IPS-15b (cell line): ENCODE measurements around the gene SPRYD7.
"Not testable (repeated sequence)": the region's sequence is repeated elsewhere in the genome, so short reads cannot be mapped to it uniquely, and the experiment has no call there.

Experiments
- H3K27me3 ChIP-seq: one replicate; pipeline ENCODE4 v1.6.1; 2013; ENCODE audit warnings: low read length; ENCODE audit not compliant: control insufficient read depth, insufficient read depth
- H3K36me3 ChIP-seq: one replicate; pipeline ENCODE4 v1.6.1; 2013; ENCODE audit warnings: low read length; ENCODE audit not compliant: control insufficient read depth, insufficient read depth
- H3K4me1 ChIP-seq: one replicate; pipeline ENCODE4 v1.6.1; 2013; ENCODE audit warnings: mild to moderate bottlenecking, low read length; ENCODE audit not compliant: control insufficient read depth, insufficient read depth
- H3K4me3 ChIP-seq: one replicate; pipeline ENCODE4 v1.5.1; 2013; ENCODE audit warnings: low read depth, low read length
- H3K9ac ChIP-seq: one replicate; pipeline ENCODE4 v1.6.1; 2013; ENCODE audit warnings: low read depth, mild to moderate bottlenecking, low read length
- H3K9me3 ChIP-seq: one replicate; pipeline ENCODE4 v1.6.1; 2013; ENCODE audit warnings: mild to moderate bottlenecking, low read length; ENCODE audit not compliant: control insufficient read depth, insufficient read depth

The SPRYD7 gene

GRCh38 chr13:49953560-49953959 is 17.4 kb upstream of the SPRYD7 start:
- no peak overlapping the region for H3K9ac ChIP-seq
- H3K36me3 ChIP-seq: no peaks in the 10 kb centered on the region
- H3K9me3 ChIP-seq: no peaks in the 10 kb centered on the region
- no peaks in the 10 kb centered on the region for H3K27me3 ChIP-seq
- no peaks in the 10 kb centered on the region for H3K4me1 ChIP-seq
- no peak overlapping the region for H3K4me3 ChIP-seq

GRCh38 chr13:49951754-49952535 is 15.8 kb upstream of the SPRYD7 start:
- Histone ChIP-seq H3K4me1 (no peaks in the 10 kb centered on the region), H3K27me3 (no peaks in the 10 kb centered on the region), H3K36me3 (no peaks in the 10 kb centered on the region), H3K9me3 (no peaks in the 10 kb centered on the region), H3K9ac (no peak overlapping the region), H3K4me3 (no peak overlapping the region)

- not testable (repeated sequence) for H3K27me3 ChIP-seq, H3K36me3 ChIP-seq, H3K4me3 ChIP-seq, H3K4me1 ChIP-seq, H3K9ac ChIP-seq, H3K9me3 ChIP-seq
These were observed 12.7 kb upstream of the SPRYD7 start for GRCh38 chr13:49948777-49949270.

- peaks cover 3% of the 10 kb centered on the region for H3K27me3 ChIP-seq
- H3K36me3 ChIP-seq: no peaks in the 10 kb centered on the region
- H3K9ac ChIP-seq: no peak overlapping the region
- no peaks in the 10 kb centered on the region for H3K4me1 ChIP-seq
- no peak overlapping the region for H3K4me3 ChIP-seq
- H3K9me3 ChIP-seq: no peaks in the 10 kb centered on the region
These were observed 3.2 kb upstream of the SPRYD7 start for GRCh38 chr13:49939321-49939720.

- no peak overlapping the region for H3K4me3 ChIP-seq
- no peaks in the 10 kb centered on the region for H3K36me3 ChIP-seq
- H3K9ac ChIP-seq: no peak overlapping the region
- no peaks in the 10 kb centered on the region for H3K4me1 ChIP-seq
- no peaks in the 10 kb centered on the region for H3K9me3 ChIP-seq
- H3K27me3 ChIP-seq: peaks cover 3% of the 10 kb centered on the region
These were observed 2.8 kb upstream of the SPRYD7 start for GRCh38 chr13:49938921-49939320.

- peaks cover 3% of the 10 kb centered on the region for H3K27me3 ChIP-seq
- no peak overlapping the region for H3K4me3 ChIP-seq
- no peaks in the 10 kb centered on the region for H3K36me3 ChIP-seq
- H3K9me3 ChIP-seq: no peaks in the 10 kb centered on the region
- H3K9ac ChIP-seq: no peak overlapping the region
- no peaks in the 10 kb centered on the region for H3K4me1 ChIP-seq
These were observed 2.2 kb upstream of the SPRYD7 start for GRCh38 chr13:49938314-49938713.

- Histone ChIP-seq H3K4me3 (peak overlapping the region; percentile 89), H3K9ac (no peak overlapping the region), H3K9me3 (no peaks in the 10 kb centered on the region), H3K27me3 (peaks cover 3% of the 10 kb centered on the region), H3K36me3 (no peaks in the 10 kb centered on the region), H3K4me1 (no peaks in the 10 kb centered on the region)
These were observed 781 bp upstream of the SPRYD7 start for GRCh38 chr13:49936968-49937273.

- H3K27me3 ChIP-seq: peaks cover 3% of the 10 kb centered on the region
- peak overlapping the region; percentile 83 for H3K4me3 ChIP-seq
- no peaks in the 10 kb centered on the region for H3K9me3 ChIP-seq
- H3K4me1 ChIP-seq: no peaks in the 10 kb centered on the region
- H3K36me3 ChIP-seq: no peaks in the 10 kb centered on the region
- H3K9ac ChIP-seq: peak overlapping the region; percentile 50
These were observed 717 bp downstream of the SPRYD7 start for GRCh38 chr13:49935171-49936074.

GRCh38 chr13:49933511-49933910 is 2.6 kb downstream of the SPRYD7 start:
- no peaks in the 10 kb centered on the region for H3K36me3 ChIP-seq
- H3K9me3 ChIP-seq: no peaks in the 10 kb centered on the region
- no peak overlapping the region for H3K9ac ChIP-seq
- H3K4me3 ChIP-seq: no peak overlapping the region
- H3K4me1 ChIP-seq: no peaks in the 10 kb centered on the region
- peaks cover 3% of the 10 kb centered on the region for H3K27me3 ChIP-seq

- Histone ChIP-seq H3K9me3 (no peaks in the 10 kb centered on the region), H3K4me3 (no peak overlapping the region), H3K9ac (no peak overlapping the region), H3K27me3 (peaks cover 3% of the 10 kb centered on the region), H3K4me1 (no peaks in the 10 kb centered on the region), H3K36me3 (no peaks in the 10 kb centered on the region)
These were observed 3.3 kb downstream of the SPRYD7 start for GRCh38 chr13:49932868-49933267.

GRCh38 chr13:49932066-49932465 is 4.1 kb downstream of the SPRYD7 start:
- Histone ChIP-seq H3K36me3 (no peaks in the 10 kb centered on the region), H3K9me3 (no peaks in the 10 kb centered on the region), H3K4me1 (no peaks in the 10 kb centered on the region)

GRCh38 chr13:49927755-49928154 is 8.4 kb downstream of the SPRYD7 start:
- H3K36me3 ChIP-seq: peaks cover 2% of the 10 kb centered on the region
- no peaks in the 10 kb centered on the region for H3K9me3 ChIP-seq
- no peaks in the 10 kb centered on the region for H3K4me1 ChIP-seq
- H3K9ac ChIP-seq: no peak overlapping the region
- H3K27me3 ChIP-seq: no peaks in the 10 kb centered on the region
- H3K4me3 ChIP-seq: no peak overlapping the region

More at GRCh38 chr13:49932066-49932465, 4.1 kb downstream of the SPRYD7 start:
- H3K27me3 ChIP-seq: no peaks in the 10 kb centered on the region
- H3K4me3 ChIP-seq: no peak overlapping the region
- H3K9ac ChIP-seq: no peak overlapping the region
